ENCODE measurements around the gene PSRC1.

- TF ChIP-seq CTCF (IDR thresholded peaks at IDR 0.05) (no peak), POLR2A (IDR thresholded peaks at IDR 0.05; ENCODE audit: low read depth) (no peak), EP300 (IDR thresholded peaks at IDR 0.05) (no peak), POLR2AphosphoS5 (IDR thresholded peaks at IDR 0.05) (no peak)
Measured at GRCh38 chr1:109269981-109270622, 12.8 kb downstream of the PSRC1 start.
